Breast epithelium (tissue), 3 donors: ENCODE results near the gene HGFAC.

Experiments used
- POLR2A ChIP-seq: fragments of 450-650 bp; IDR thresholded peaks from one replicate; pipeline ENCODE4 v1.6.1; 2016; ENCODE audit warnings: antibody characterized with exemption, mild to moderate bottlenecking, moderate library complexity
- TF ChIP-seq, protein P1 (sequence below), 3 donors: fragments of 450-650 bp; IDR thresholded peaks; one replicate each; pipeline ENCODE4 v1.5.1; 2016 to 2017; ENCODE audit warnings: antibody characterized with exemption in 3 of 3, mild to moderate bottlenecking in 3 of 3, moderate library complexity in 3 of 3

DNA sequence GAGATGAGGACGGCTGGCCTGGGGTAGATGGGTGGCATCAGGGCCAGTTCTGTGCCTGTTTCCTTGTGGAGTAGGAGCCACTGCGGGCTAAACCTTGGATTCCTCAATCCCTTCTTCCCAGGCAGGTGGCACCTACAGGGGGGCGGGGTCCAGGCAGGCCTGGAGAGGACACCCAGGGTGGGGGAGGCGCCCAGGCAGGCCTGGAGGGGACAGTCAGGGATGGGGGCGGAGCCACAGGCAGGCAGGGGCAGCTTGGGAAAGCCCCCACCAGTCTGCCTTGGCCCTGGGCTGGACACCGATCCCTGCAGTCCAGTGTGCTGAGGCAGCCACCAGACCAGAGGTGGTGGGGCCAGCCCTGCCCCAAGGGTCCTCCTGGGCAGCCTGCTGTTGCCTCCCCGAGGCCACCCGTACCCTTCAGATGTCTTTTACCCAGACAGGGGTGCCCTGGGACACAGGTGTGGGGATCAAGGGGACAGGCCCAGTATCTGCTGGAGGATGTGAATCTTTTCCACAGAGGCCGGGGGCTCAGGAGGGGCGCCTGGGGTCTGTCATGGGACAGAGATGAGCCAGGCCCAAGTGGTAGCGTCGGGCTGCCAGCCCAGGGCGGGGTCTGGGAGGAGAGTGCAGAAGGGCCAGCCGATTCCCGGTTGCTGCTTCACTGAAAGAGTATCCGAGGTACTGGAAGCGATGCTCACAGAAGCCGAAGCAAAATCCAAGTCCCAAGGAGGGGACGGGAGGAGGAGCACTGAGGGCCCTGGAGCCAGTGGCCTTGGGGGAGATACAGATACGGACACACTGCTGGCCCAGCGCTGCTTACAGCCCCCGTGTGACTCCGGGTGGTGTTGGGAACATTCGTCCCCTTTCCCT lies 56.0 kb downstream of the HGFAC start:
- TF ChIP-seq, protein P1, sequence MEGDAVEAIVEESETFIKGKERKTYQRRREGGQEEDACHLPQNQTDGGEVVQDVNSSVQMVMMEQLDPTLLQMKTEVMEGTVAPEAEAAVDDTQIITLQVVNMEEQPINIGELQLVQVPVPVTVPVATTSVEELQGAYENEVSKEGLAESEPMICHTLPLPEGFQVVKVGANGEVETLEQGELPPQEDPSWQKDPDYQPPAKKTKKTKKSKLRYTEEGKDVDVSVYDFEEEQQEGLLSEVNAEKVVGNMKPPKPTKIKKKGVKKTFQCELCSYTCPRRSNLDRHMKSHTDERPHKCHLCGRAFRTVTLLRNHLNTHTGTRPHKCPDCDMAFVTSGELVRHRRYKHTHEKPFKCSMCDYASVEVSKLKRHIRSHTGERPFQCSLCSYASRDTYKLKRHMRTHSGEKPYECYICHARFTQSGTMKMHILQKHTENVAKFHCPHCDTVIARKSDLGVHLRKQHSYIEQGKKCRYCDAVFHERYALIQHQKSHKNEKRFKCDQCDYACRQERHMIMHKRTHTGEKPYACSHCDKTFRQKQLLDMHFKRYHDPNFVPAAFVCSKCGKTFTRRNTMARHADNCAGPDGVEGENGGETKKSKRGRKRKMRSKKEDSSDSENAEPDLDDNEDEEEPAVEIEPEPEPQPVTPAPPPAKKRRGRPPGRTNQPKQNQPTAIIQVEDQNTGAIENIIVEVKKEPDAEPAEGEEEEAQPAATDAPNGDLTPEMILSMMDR (IDR thresholded peaks at IDR 0.05) = no peak
- TF ChIP-seq POLR2A = no peak
